NCI-H446 treated with DMSO at 0.1 percent for 48 hours (cell line): ENCODE measurements around the gene GRK1.
"Not testable (repeated sequence)": the region's sequence is repeated elsewhere in the genome, so short reads cannot be mapped to it uniquely, and the experiment has no call there.

Experiments used
- DNase-seq: peaks from one replicate; lab custom pipeline; 2025; lab: John Stamatoyannopoulos, UW

Gene GRK1

GRCh38 chr13:113666951-113667701 is at the start of gene GRK1:
Gene GRK1 (plus strand): TSS chr13:113667219. CDS start chr13:113667387, 168 bp downstream.
- no peak for DNase-seq

GRCh38 chr13:113617961-113618360 is 49.1 kb upstream of the GRK1 start:
- no peak for DNase-seq

GRCh38 chr13:113618455-113618854 is 48.6 kb upstream of the GRK1 start:
- no peak for DNase-seq

GRCh38 chr13:113620036-113620796 is 46.8 kb upstream of the GRK1 start:
- DNase-seq, result no peak

GRCh38 chr13:113621046-113621445 is 46.0 kb upstream of the GRK1 start:
- no peak for DNase-seq

- DNase-seq, result not testable (repeated sequence)
Observed at GRCh38 chr13:113621498-113621897, 45.5 kb upstream of the GRK1 start.

- not testable (repeated sequence) for DNase-seq
Observed at GRCh38 chr13:113621986-113622550, 45.0 kb upstream of the GRK1 start.

GRCh38 chr13:113622791-113623490 is 44.1 kb upstream of the GRK1 start:
- DNase-seq, result no peak

GRCh38 chr13:113623491-113624234 is 43.4 kb upstream of the GRK1 start:
- DNase-seq, result no peak

- no peak for DNase-seq
Observed at GRCh38 chr13:113624235-113624587, 42.8 kb upstream of the GRK1 start.

- not testable (repeated sequence) for DNase-seq
Observed at GRCh38 chr13:113624640-113625304, 42.2 kb upstream of the GRK1 start.

GRCh38 chr13:113625965-113626721 is 40.9 kb upstream of the GRK1 start:
- DNase-seq, result no peak

- no peak for DNase-seq
Observed at GRCh38 chr13:113627136-113627535, 39.9 kb upstream of the GRK1 start.

- no peak for DNase-seq
Observed at GRCh38 chr13:113628291-113629270, 38.4 kb upstream of the GRK1 start.

- no peak for DNase-seq
Observed at GRCh38 chr13:113629866-113630265, 37.2 kb upstream of the GRK1 start.

- DNase-seq, result no peak
Observed at GRCh38 chr13:113630296-113630695, 36.7 kb upstream of the GRK1 start.

GRCh38 chr13:113630804-113631203 is 36.2 kb upstream of the GRK1 start:
- no peak for DNase-seq

GRCh38 chr13:113631341-113632095 is 35.5 kb upstream of the GRK1 start:
- no peak for DNase-seq
